ENCODE measurements around the gene CFAP65.
A peak's percentile ranks its signal among the peaks of the same experiment; 100 is the strongest.

The CFAP65 gene

GRCh38 chr2:219010162-219010756 is 31.1 kb downstream of the CFAP65 start:
- peak; percentile 27 for DNase-seq

GRCh38 chr2:219009294-219009693 is 32.0 kb downstream of the CFAP65 start:
- no peak for DNase-seq

GRCh38 chr2:219003979-219004378 is 37.3 kb downstream of the CFAP65 start:
- DNase-seq: no peak

GRCh38 chr2:219003267-219003634 is 38.1 kb downstream of the CFAP65 start:
- DNase-seq: no peak

- DNase-seq: peak; percentile 68
Observed at GRCh38 chr2:219002395-219003266, 38.7 kb downstream of the CFAP65 start.

- peak; percentile 97 for DNase-seq
Observed at GRCh38 chr2:219001577-219002394, 39.5 kb downstream of the CFAP65 start.

GRCh38 chr2:219001100-219001576 is 40.2 kb downstream of the CFAP65 start:
- no peak for DNase-seq

- DNase-seq: peak; percentile 59
Observed at GRCh38 chr2:219000569-219000960, 40.8 kb downstream of the CFAP65 start.

GRCh38 chr2:218999881-219000568 is 41.3 kb downstream of the CFAP65 start:
- peak; percentile 97 for DNase-seq

- no peak for DNase-seq
Observed at GRCh38 chr2:218999021-218999880, 42.1 kb downstream of the CFAP65 start.

GRCh38 chr2:218998414-218999002 is 42.8 kb downstream of the CFAP65 start:
- no peak for DNase-seq

- peak; percentile 88 for DNase-seq
Observed at GRCh38 chr2:218997731-218998130, 43.6 kb downstream of the CFAP65 start.

GRCh38 chr2:218996937-218997336 is 44.4 kb downstream of the CFAP65 start:
- peak; percentile 88 for DNase-seq

GRCh38 chr2:218995972-218996711 is 45.2 kb downstream of the CFAP65 start:
- DNase-seq: peak; percentile 85

GRCh38 chr2:218995561-218995960 is 45.8 kb downstream of the CFAP65 start:
- DNase-seq: no peak

GRCh38 chr2:218993345-218994315 is 47.7 kb downstream of the CFAP65 start, which contains the start of gene CRYBA2:
Gene CRYBA2 (minus strand): TSS chr2:218993422. CDS start chr2:218993176, 246 bp downstream.
- no peak for DNase-seq

GRCh38 chr2:218992703-218993344 is 48.5 kb downstream of the CFAP65 start:
- no peak for DNase-seq

- DNase-seq: no peak
Observed at GRCh38 chr2:218992196-218992595, 49.1 kb downstream of the CFAP65 start.
